ENCODE measurements around the gene CASP8. TPM values are rescaled to one million over a fixed set of nuclear protein-coding genes. Genes with fewer than 3 reads are reported as not detected.

CASP8 gene
- total and polyA plus RNA-seq, 9 of the 15 experiments (the other 6 are each of a cell fraction or from before 2014, with no cell fraction given): 10.2 to 31.4 (median 19.4) TPM

GRCh38 chr2:201256082-201256481, 4.3 kb upstream of the CASP8 start (continued):
- TF ChIP-seq ZNF639 (CRISPR knock-in tag; conservative IDR thresholded peaks at IDR 0.05 in 1 of 2, IDR thresholded peaks at IDR 0.05 in 1 of 2) (no peak), GATAD2A (IDR thresholded peaks at IDR 0.05) (no peak), PKNOX1 (IDR thresholded peaks at IDR 0.05) (no peak), MED1 (CRISPR knock-in tag; IDR thresholded peaks at IDR 0.05; ENCODE audit: borderline replicate concordance) (no peak), REST (IDR thresholded peaks at IDR 0.05; ENCODE audit: borderline replicate concordance) (no peak), REST (CRISPR knock-in tag; IDR thresholded peaks at IDR 0.05; ENCODE audit: low read depth) (no peak), CHCHD3 (CRISPR knock-in tag; IDR thresholded peaks at IDR 0.05) (no peak), STAT6 (CRISPR knock-in tag; IDR thresholded peaks at IDR 0.05) (no peak), BCOR (IDR thresholded peaks at IDR 0.05) (peak; percentile 90)
